Measurements from ENCODE around the gene BGN. TPM values are rescaled to one million over a fixed set of nuclear protein-coding genes. Genes with fewer than 3 reads are reported as not detected.

The BGN gene
- total and polyA plus RNA-seq, 4 donors, result 77.9 to 161 (median 126) TPM

DNA sequence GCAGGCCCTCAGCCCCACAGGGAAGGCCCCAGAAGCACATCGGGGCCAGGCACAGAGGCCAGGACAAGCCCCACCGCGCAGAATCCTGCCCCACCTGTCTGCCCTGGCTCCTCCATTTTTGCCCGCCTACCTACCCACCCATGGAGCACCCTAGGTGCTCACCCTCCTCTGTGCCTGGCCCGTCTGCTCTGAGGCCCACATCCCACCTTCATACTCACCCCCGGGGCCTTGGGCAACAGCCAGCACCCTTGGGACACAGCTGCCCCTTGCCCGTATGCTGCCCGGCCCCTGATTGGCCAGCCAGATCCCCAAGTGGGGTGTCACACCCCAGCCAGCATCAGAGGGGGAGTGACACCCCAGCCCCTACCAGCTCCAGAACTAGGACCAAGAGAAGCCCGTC lies 38.1 kb upstream of the BGN start:
- Histone ChIP-seq H3K9me3 (ENCODE audit: control insufficient read depth in 4 of 4, insufficient read depth in 3 of 4, low read length in 3 of 4) (peaks cover 0 to 1% (median 0%) of the 10 kb centered on the region in 4 donors), H3K4me3 (no peak overlapping the region), H3K27me3 (ENCODE audit: control insufficient read depth in 3 of 3, insufficient read depth in 3 of 3, low read length in 2 of 3) (no peaks in the 10 kb centered on the region), H3K36me3 (ENCODE audit: control insufficient read depth in 4 of 4, insufficient read depth in 4 of 4, low read length in 4 of 4) (peaks cover 0 to 4% (median 0%) of the 10 kb centered on the region in 4 donors), H3K4me1 (ENCODE audit: control insufficient read depth in 5 of 5, insufficient read depth in 5 of 5, low read length in 5 of 5) (no peaks in the 10 kb centered on the region), H3K9ac (ENCODE audit: insufficient read depth in 1 of 2, low read length in 2 of 2) (no peak overlapping the region), H3K27ac (ENCODE audit: low read depth in 1 of 2, low read length in 1 of 2) (no peak overlapping the region)
- DNase-seq, result no peak
- no peak for ATAC-seq (ENCODE audit: insufficient read depth, low FRiP score)
- TF ChIP-seq, protein P1, sequence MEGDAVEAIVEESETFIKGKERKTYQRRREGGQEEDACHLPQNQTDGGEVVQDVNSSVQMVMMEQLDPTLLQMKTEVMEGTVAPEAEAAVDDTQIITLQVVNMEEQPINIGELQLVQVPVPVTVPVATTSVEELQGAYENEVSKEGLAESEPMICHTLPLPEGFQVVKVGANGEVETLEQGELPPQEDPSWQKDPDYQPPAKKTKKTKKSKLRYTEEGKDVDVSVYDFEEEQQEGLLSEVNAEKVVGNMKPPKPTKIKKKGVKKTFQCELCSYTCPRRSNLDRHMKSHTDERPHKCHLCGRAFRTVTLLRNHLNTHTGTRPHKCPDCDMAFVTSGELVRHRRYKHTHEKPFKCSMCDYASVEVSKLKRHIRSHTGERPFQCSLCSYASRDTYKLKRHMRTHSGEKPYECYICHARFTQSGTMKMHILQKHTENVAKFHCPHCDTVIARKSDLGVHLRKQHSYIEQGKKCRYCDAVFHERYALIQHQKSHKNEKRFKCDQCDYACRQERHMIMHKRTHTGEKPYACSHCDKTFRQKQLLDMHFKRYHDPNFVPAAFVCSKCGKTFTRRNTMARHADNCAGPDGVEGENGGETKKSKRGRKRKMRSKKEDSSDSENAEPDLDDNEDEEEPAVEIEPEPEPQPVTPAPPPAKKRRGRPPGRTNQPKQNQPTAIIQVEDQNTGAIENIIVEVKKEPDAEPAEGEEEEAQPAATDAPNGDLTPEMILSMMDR (IDR thresholded peaks at IDR 0.05; ENCODE audit: control extremely low read depth, extremely low read depth), result no peak
- WGBS, 2 donors, result 93 to 95% methylated on average over 3 to 9 of the region's 9 CpGs

GRCh38 chrX:153457136-153457825 lies 37.5 kb upstream of the BGN start:
- Histone ChIP-seq H3K27ac (ENCODE audit: low read depth in 1 of 2, low read length in 1 of 2) (no peak overlapping the region), H3K4me3 (no peak overlapping the region), H3K36me3 (ENCODE audit: control insufficient read depth in 4 of 4, insufficient read depth in 4 of 4, low read length in 4 of 4) (peaks cover 0 to 4% (median 0%) of the 10 kb centered on the region in 4 donors), H3K4me1 (ENCODE audit: control insufficient read depth in 5 of 5, insufficient read depth in 5 of 5, low read length in 5 of 5) (no peaks in the 10 kb centered on the region), H3K27me3 (ENCODE audit: control insufficient read depth in 3 of 3, insufficient read depth in 3 of 3, low read length in 2 of 3) (no peaks in the 10 kb centered on the region), H3K9me3 (ENCODE audit: control insufficient read depth in 4 of 4, insufficient read depth in 3 of 4, low read length in 3 of 4) (peaks cover 0 to 2% (median 0%) of the 10 kb centered on the region in 4 donors), H3K9ac (ENCODE audit: insufficient read depth in 1 of 2, low read length in 2 of 2) (no peak overlapping the region)
- TF ChIP-seq, protein P1 (IDR thresholded peaks at IDR 0.05; ENCODE audit: control extremely low read depth, extremely low read depth), result no peak
- DNase-seq (no peak), ATAC-seq (ENCODE audit: insufficient read depth, low FRiP score) (no peak)
- WGBS, 2 donors, result 88 to 95% methylated on average over 13 to 18 of the region's 18 CpGs

- WGBS, 2 donors, result 88 to 94% methylated on average over 14 to 17 of the region's 17 CpGs
- Histone ChIP-seq H3K9ac (ENCODE audit: insufficient read depth in 1 of 2, low read length in 2 of 2) (no peak overlapping the region), H3K9me3 (ENCODE audit: control insufficient read depth in 4 of 4, insufficient read depth in 3 of 4, low read length in 3 of 4) (peaks cover 0 to 4% (median 0%) of the 10 kb centered on the region in 4 donors), H3K4me3 (no peak overlapping the region), H3K36me3 (ENCODE audit: control insufficient read depth in 4 of 4, insufficient read depth in 4 of 4, low read length in 4 of 4) (peaks cover 0 to 6% (median 0%) of the 10 kb centered on the region in 4 donors), H3K4me1 (ENCODE audit: control insufficient read depth in 5 of 5, insufficient read depth in 5 of 5, low read length in 5 of 5) (no peaks in the 10 kb centered on the region), H3K27ac (ENCODE audit: low read depth in 1 of 2, low read length in 1 of 2) (no peak overlapping the region), H3K27me3 (ENCODE audit: control insufficient read depth in 3 of 3, insufficient read depth in 3 of 3, low read length in 2 of 3) (no peaks in the 10 kb centered on the region)
- TF ChIP-seq, protein P1 (IDR thresholded peaks at IDR 0.05; ENCODE audit: control extremely low read depth, extremely low read depth), result no peak
- DNase-seq (no peak), ATAC-seq (ENCODE audit: insufficient read depth, low FRiP score) (no peak)
Observed at GRCh38 chrX:153457827-153458466, 36.8 kb upstream of the BGN start.

All from lung (tissue), 12 donors.